Skin of body (tissue), 2 donors: ENCODE results near the gene LAMTOR1. TPM values are rescaled to one million over a fixed set of nuclear protein-coding genes. Genes with fewer than 3 reads are reported as not detected.
A peak's percentile ranks its signal among the peaks of the same experiment; 100 is the strongest.
"Not testable (repeated sequence)": the region's sequence is repeated elsewhere in the genome, so short reads cannot be mapped to it uniquely, and the experiment has no call there.

Source experiments
- DNase-seq: peaks from one replicate; lab custom pipeline; 2025; lab: John Stamatoyannopoulos, UW
- total RNA-seq: library from RNA; depleted of rRNA; stranded (reverse); fragments of >200 nt; gene quantifications from one replicate; pipeline ENCODE4 v1.2.3, GENCODE V29; 2014

LAMTOR1 gene
- total RNA-seq: 34.1 TPM

- peak; percentile 99 for DNase-seq
Measured at GRCh38 chr11:72102946-72103753, at the start of gene LAMTOR1. Gene LAMTOR1, minus strand, starts transcription at chr11:72103297. Its CDS starts 73 bp downstream, at chr11:72103224.

GRCh38 chr11:72150882-72151281, 47.8 kb upstream of the LAMTOR1 start:
- DNase-seq: no peak

GRCh38 chr11:72146625-72147024, 43.5 kb upstream of the LAMTOR1 start:
- DNase-seq: no peak

DNA sequence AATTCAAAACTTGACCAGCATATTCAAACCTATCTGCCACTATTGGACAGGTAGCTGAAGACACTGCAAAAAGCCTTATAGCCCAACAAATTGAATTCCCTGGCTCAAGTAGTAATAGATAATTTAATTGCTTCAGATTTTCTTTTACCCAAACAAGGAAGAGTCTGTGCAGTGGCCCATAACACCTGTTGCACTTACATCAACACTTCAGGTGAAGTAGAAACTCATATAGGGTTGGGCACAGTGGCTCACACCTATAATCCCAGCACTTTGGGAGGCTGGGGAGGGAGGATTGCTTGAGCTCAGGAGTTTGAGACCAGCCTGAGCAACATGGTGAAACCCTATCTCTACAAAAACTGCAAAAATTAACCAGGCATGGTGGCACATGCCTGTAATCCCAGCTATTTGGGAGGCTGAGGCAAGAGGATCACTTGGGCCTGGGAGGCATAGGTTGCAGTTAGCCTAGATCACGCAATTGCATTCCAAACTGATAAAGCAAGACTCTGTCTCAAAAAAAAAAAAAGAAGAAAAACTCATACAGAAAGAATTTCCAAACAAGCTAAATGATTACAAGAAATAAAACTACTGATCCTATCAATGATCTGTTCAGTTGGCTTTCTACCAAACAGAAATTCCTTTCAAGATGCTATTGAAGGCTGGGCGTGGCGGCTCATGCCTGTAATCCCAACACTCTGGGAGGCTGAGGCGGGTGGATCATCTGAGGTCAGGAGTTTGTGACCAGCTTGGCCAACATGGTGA, 41.9 kb upstream of the LAMTOR1 start:
- peak; percentile 12 for DNase-seq

- not testable (repeated sequence) for DNase-seq
Measured at GRCh38 chr11:72142543-72142942, 39.4 kb upstream of the LAMTOR1 start.

DNA sequence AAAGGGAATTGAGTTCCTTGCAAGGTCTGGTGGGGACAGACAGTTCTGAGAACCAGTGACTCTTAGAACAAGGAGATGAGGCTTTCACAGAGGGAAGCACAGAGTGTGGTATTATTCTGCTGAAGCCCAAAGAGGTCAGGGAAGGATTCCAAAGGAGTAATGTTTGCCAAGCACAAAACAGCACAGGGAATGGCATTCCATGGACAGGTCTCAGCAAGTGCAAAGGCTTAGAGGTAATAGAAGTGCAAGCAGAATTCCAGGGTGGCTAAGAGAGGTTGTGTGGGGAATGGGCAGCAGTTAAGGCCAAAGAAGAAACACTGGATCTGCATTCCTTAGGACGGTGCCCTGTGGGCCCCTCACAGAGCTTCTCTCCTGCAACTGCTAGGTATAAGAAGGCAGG, 39.0 kb upstream of the LAMTOR1 start:
- not testable (repeated sequence) for DNase-seq

GRCh38 chr11:72141066-72141465, 38.0 kb upstream of the LAMTOR1 start:
- DNase-seq: no peak

GRCh38 chr11:72140661-72141060, 37.6 kb upstream of the LAMTOR1 start:
- DNase-seq: no peak

- no peak for DNase-seq
Measured at GRCh38 chr11:72139500-72139899, 36.4 kb upstream of the LAMTOR1 start.

- DNase-seq: no peak
Measured at GRCh38 chr11:72138821-72139390, 35.8 kb upstream of the LAMTOR1 start.

GRCh38 chr11:72136684-72137262, 33.7 kb upstream of the LAMTOR1 start:
- DNase-seq: no peak

DNA sequence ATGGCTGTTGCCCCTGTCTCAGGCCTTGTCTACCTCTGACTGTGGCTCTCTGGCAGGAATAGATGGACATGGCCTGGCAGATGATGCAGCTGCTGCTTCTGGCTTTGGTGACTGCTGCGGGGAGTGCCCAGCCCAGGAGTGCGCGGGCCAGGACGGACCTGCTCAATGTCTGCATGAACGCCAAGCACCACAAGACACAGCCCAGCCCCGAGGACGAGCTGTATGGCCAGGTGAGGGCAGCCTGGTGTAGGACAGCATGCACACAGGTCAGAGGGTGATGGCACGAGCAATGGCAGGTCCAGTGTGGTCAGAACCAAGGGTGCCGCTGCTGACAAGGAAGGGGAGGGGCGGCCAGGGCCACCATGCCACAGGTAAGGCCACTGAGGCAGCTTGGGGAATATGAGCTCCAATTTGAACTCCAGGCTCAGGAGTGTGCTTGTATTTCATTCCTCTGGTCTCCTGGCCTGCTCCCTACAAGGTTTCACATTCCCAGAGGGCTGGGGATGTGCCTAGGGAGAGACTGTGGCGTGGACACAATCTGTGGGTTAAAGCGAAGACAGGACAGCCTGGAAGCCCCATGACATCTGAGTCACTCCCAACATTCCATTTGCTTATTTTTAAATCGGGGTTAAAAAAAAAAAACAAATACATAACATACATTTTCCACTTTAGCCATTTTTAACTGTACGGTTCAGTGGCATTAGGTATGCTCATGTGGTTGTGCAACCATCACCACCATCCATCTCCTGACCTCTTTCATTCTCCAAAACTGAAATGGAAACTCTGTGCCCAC, 33.0 kb upstream of the LAMTOR1 start:
- no peak for DNase-seq

DNA sequence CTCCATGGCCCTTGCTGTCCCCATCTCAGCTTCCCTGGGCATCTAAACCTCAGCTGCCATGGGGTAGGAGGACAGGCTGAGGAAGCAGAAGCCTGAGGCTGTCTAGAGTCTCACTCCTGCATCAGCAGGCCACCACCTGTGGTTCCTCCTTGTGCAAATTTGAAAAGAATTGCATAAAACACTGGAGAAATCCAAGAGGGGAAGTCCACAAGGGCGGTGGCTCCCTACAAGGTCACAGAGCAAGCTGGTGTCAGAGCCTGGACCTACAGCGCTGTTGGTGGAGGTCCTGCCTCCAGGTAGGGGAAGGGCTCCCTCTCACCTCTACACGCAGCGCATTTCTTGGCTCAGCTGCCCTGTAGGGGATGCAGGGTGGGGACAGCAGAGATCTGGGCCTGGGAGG, 32.4 kb upstream of the LAMTOR1 start, which contains the start of gene FOLR3:
Gene FOLR3 (plus strand): TSS at position 253 of the 400 bp plus-strand sequence. CDS start 228 bp downstream, outside the sequence.
- DNase-seq: not testable (repeated sequence)

DNA sequence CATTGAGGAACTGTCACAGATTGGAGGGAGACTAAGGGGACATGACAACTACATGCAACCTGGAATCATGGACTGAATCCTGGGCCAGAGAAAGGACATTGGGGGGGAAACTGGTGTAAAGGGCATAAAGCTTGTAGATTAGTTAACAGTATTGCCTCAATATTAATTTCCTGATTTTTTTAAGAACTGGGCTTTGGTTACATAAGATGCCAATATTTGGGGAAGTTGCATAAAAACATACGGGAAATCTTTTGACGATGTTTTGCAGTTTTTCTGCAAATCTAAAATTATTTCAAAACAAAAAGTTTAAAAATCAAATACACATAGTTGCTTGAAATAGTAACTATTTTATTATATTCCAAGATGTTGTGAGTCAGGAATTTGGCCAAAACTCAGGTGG, 29.5 kb upstream of the LAMTOR1 start:
- no peak for DNase-seq

DNA sequence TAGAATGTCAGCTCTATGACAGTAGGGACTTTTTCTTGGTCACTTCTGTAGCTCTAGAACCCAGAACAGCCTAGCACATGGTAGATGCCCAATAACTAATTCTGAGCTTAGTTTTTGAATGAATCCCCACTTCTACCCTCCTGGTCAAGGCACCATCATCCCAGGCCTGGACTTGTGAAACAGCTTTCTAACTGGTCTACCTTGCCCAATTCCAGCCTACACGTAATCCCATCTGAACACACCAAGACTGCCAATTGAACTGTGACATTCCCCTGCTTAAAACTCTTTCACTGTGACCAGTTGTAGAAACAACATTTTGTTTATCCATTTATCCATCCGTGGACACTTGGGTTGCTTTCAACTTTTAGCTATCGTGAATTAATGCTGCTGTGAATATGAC, 26.3 kb upstream of the LAMTOR1 start:
- DNase-seq: no peak

GRCh38 chr11:72127923-72128322, 24.8 kb upstream of the LAMTOR1 start:
- no peak for DNase-seq

GRCh38 chr11:72125956-72126355, 22.9 kb upstream of the LAMTOR1 start:
- DNase-seq: no peak

DNA sequence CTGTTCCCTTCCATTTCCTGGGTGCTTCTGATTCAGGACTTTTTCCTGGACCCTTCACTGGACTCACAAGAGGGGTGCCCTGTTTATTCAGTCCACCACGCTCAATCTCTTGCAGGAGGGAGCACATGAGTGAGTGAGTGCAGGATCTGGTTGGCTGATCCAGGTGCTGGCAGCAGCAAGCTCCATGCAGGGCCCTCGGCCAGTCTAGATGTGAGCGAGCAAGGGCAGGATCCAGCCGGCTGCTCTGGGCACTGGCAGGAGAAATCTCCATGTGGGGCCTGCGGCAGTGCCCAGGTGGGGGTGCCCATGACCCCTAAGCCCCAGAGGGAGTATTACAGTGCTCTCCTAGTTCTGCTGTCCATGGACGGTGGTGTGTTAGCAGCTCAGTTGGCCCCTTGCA, 20.9 kb upstream of the LAMTOR1 start:
- DNase-seq: no peak

- no peak for DNase-seq
Measured at GRCh38 chr11:72123117-72123653, 20.1 kb upstream of the LAMTOR1 start.

GRCh38 chr11:72122607-72123006, 19.5 kb upstream of the LAMTOR1 start:
- DNase-seq: no peak

DNA sequence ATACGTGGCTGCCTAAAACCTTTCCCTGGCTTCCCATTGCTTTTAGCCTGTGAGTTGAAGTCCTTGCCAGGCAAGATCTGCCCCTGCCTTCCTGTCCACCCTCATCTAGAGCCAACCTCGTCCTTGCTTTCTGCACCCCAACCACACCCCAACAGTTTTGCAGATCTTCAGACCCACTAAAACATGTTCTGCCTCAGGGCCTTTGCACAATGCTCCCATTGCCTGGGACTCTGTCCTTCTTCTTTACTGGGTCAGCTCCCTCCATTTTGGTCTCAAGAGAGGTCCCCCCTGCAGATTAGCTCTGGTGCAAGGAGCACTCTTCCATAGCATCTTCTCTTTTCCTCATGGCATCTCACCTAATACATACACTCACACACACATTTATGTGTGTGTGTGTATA, 17.8 kb upstream of the LAMTOR1 start:
- DNase-seq: no peak
